ENCODE data around the gene NR1H3. TPM values are rescaled to one million over a fixed set of nuclear protein-coding genes. Genes with fewer than 3 reads are reported as not detected.

The NR1H3 gene
- total and polyA plus RNA-seq, 8 donors = 20.0 to 100 (median 41.9) TPM

- TF ChIP-seq POLR2AphosphoS5 (IDR thresholded peaks at IDR 0.05) (no peak), POLR2A (IDR thresholded peaks at IDR 0.05) (no peak), CTCF (IDR thresholded peaks at IDR 0.05) (no peak), EP300 (IDR thresholded peaks at IDR 0.05) (no peak)
- no peak for DNase-seq
- WGBS, 5 donors = 63 to 81% (median 76%) methylated on average over 6 of the region's 6 CpGs
- Histone ChIP-seq H3K9me3 (no peaks in the 10 kb centered on the region), H3K27me3 (no peaks in the 10 kb centered on the region), H3K4me3 (no peak overlapping the region), H3K27ac (peak overlapping the region in 4 of 5 donors; percentile 96 to 97 (median 96)), H3K36me3 (peaks cover 0 to 4% (median 2%) of the 10 kb centered on the region in 4 donors), H3K4me1 (peaks cover 48 to 68% (median 57%) of the 10 kb centered on the region in 4 donors)
- intact Hi-C loops (cut with DNase I; ENCODE audit: low total_unique reads) = loop anchor here (10.0 kb wide), 1 partner anchor 83 kb away; the partner anchor contains the start of gene PACSIN3
Measured at GRCh38 chr11:47267876-47268275, 10.1 kb downstream of the NR1H3 start.

GRCh38 chr11:47268448-47269001 is 10.7 kb downstream of the NR1H3 start:
- H3K4me1 ChIP-seq = peaks cover 48 to 70% (median 57%) of the 10 kb centered on the region in 4 donors
- H3K27me3 ChIP-seq = no peaks in the 10 kb centered on the region
- H3K27ac ChIP-seq = peak overlapping the region; percentile 96 to 99 (median 97)
- no peak for DNase-seq
- H3K4me3 ChIP-seq = peak overlapping the region; percentile 79 to 97 (median 82)
- intact Hi-C loops (cut with DNase I; ENCODE audit: low total_unique reads) = loop anchor here (10.0 kb wide), 1 partner anchor 84 kb away; the partner anchor contains the start of gene PACSIN3
- 43 to 52% (median 48%) methylated on average over 12 to 13 of the region's 13 CpGs for WGBS, 5 donors
- peaks cover 0 to 4% (median 0%) of the 10 kb centered on the region in 4 donors for H3K36me3 ChIP-seq
- TF ChIP-seq CTCF (IDR thresholded peaks at IDR 0.05) (peak in 1 of 7 experiments; percentile 21), EP300 (IDR thresholded peaks at IDR 0.05) (no peak)
- H3K9me3 ChIP-seq = no peaks in the 10 kb centered on the region

GRCh38 chr11:47269002-47269828 is 11.4 kb downstream of the NR1H3 start:
- Histone ChIP-seq H3K4me1 (peaks cover 46 to 64% (median 53%) of the 10 kb centered on the region in 4 donors), H3K27ac (peak overlapping the region; percentile 96 to 99 (median 97)), H3K36me3 (peaks cover 0 to 8% (median 5%) of the 10 kb centered on the region in 4 donors), H3K4me3 (peak overlapping the region; percentile 79 to 97 (median 82)), H3K27me3 (no peaks in the 10 kb centered on the region), H3K9me3 (no peaks in the 10 kb centered on the region)
- TF ChIP-seq EP300 (IDR thresholded peaks at IDR 0.05) (peak; percentile 27), CTCF (IDR thresholded peaks at IDR 0.05) (peak in 2 of 7 experiments; percentile 25 to 26), POLR2A (IDR thresholded peaks at IDR 0.05) (no peak), POLR2AphosphoS5 (IDR thresholded peaks at IDR 0.05) (peak in 2 of 3 donors; percentile 18 to 39)
- DNase-seq = peak; percentile 91 to 96
- 0 to 1% (median 1%) methylated on average over 21 to 52 of the region's 52 CpGs for WGBS, 5 donors
- intact Hi-C loops (cut with DNase I; ENCODE audit: low total_unique reads) = loop anchor here (10.0 kb wide), 1 partner anchor 84 kb away; the partner anchor contains the start of gene PACSIN3

GRCh38 chr11:47269829-47270305 is 12.1 kb downstream of the NR1H3 start, which contains the start of gene MADD:
Gene MADD (plus strand): TSS chr11:47270133.
- TF ChIP-seq POLR2AphosphoS5 (IDR thresholded peaks at IDR 0.05) (peak in 2 of 3 donors; percentile 76 to 83), POLR2A (IDR thresholded peaks at IDR 0.05) (no peak)
- 0% methylated on average over 4 to 57 of the region's 57 CpGs for WGBS, 5 donors
- peaks cover 4 to 15% (median 12%) of the 10 kb centered on the region in 4 donors for H3K36me3 ChIP-seq
- no peaks in the 10 kb centered on the region for H3K9me3 ChIP-seq
- H3K4me3 ChIP-seq = peak within 1 kb of the TSS; percentile 79 to 97 (median 82)
- no peaks in the 10 kb centered on the region for H3K27me3 ChIP-seq
- H3K27ac ChIP-seq = peak within 1 kb of the TSS; percentile 96 to 99 (median 97)
- peak; percentile 89 to 96 for DNase-seq
- H3K4me1 ChIP-seq = peaks cover 39 to 57% (median 47%) of the 10 kb centered on the region in 4 donors
- intact Hi-C loops (cut with DNase I; ENCODE audit: low total_unique reads) = loop anchor here (10.0 kb wide), 1 partner anchor 85 kb away; the partner anchor contains the start of gene PACSIN3
